BLaER1 (cell line): ENCODE data around the gene MSI2.
A peak's percentile ranks its signal among the peaks of the same experiment; 100 is the strongest.
"Not testable (repeated sequence)": the region's sequence is repeated elsewhere in the genome, so short reads cannot be mapped to it uniquely, and the experiment has no call there.

Source experiments
- H3K27ac ChIP-seq: shearing (Covaris generic); formaldehyde crosslinking; 2 replicates; pipeline ENCODE4 v1.8.1; 2022
- H3K27me3 ChIP-seq: shearing (Covaris generic); formaldehyde crosslinking; 2 replicates; pipeline ENCODE4 v1.8.1; 2022
- H3K36me3 ChIP-seq: shearing (Covaris generic); formaldehyde crosslinking; 2 replicates; pipeline ENCODE4 v1.8.1; 2022
- H3K4me1 ChIP-seq: shearing (Covaris generic); formaldehyde crosslinking; 2 replicates; pipeline ENCODE4 v1.8.1; 2022
- H3K4me2 ChIP-seq: shearing (Covaris generic); formaldehyde crosslinking; 2 replicates; pipeline ENCODE4 v1.8.1; 2022
- H3K4me3 ChIP-seq: shearing (Covaris generic); formaldehyde crosslinking; 2 replicates; pipeline ENCODE4 v1.8.1; 2022
- H3K9ac ChIP-seq: shearing (Covaris generic); formaldehyde crosslinking; 2 replicates; pipeline ENCODE4 v1.8.1; 2022
- H3K9me3 ChIP-seq: shearing (Covaris generic); formaldehyde crosslinking; 2 replicates; pipeline ENCODE4 v1.8.1; 2022
- H4K20me1 ChIP-seq: shearing (Covaris generic); formaldehyde crosslinking; 2 replicates; pipeline ENCODE4 v1.8.1; 2022
- Cebpa-rat ChIP-seq: shearing (Covaris generic); IDR thresholded peaks from 2 replicates; pipeline ENCODE4 v1.8.1; 2022

The MSI2 gene

GRCh38 chr17:57255776-57256681 is at the start of gene MSI2:
MSI2 (plus strand) TSS chr17:57256523; CDS start chr17:57256743, 220 bp downstream.
- Histone ChIP-seq H3K4me3 (peak within 1 kb of the TSS; percentile 89), H3K27me3 (no peaks in the 10 kb centered on the region), H3K4me2 (peak within 1 kb of the TSS; percentile 99), H3K4me1 (peaks cover 21% of the 10 kb centered on the region), H4K20me1 (peaks cover 21% of the 10 kb centered on the region), H3K9me3 (peaks cover 4% of the 10 kb centered on the region; the same call in 1 of the 2 replicates), H3K36me3 (peaks cover 22% of the 10 kb centered on the region), H3K9ac (peak within 1 kb of the TSS; percentile 95), H3K27ac (peak within 1 kb of the TSS; percentile 95)
- TF ChIP-seq Cebpa-rat: no peak

GRCh38 chr17:57206928-57207327 is 49.4 kb upstream of the MSI2 start:
- Histone ChIP-seq H3K4me3 (no peak overlapping the region), H3K9me3 (peaks cover 39% of the 10 kb centered on the region), H3K4me1 (peaks cover 7% of the 10 kb centered on the region; the same call in 1 of the 2 replicates), H3K4me2 (no peak overlapping the region), H3K27ac (no peak overlapping the region), H3K36me3 (no peaks in the 10 kb centered on the region), H3K9ac (no peak overlapping the region), H4K20me1 (no peaks in the 10 kb centered on the region), H3K27me3 (no peaks in the 10 kb centered on the region)
- no peak for TF ChIP-seq Cebpa-rat

DNA sequence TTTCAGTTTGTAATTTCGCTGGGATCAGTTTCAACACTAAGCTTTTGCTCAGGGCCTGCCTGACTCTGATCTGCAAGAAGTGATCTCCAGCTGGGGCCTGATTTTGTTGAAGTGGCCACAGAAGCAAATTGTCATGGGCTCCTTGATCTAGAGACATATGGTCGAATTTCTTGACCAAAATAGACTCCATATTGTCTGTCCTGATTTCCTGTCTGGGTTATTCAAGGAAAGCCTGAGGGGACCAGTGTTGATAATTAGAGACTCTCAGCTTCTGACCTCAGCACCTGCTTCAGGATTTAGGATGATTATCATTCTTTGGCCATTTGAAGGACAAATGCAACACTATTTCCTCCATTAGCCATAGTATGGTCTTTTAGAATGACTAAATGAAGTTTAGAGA is 48.9 kb upstream of the MSI2 start:
- Histone ChIP-seq H3K4me3 (no peak overlapping the region), H4K20me1 (no peaks in the 10 kb centered on the region), H3K9me3 (peaks cover 39% of the 10 kb centered on the region), H3K27me3 (no peaks in the 10 kb centered on the region), H3K4me1 (peaks cover 7% of the 10 kb centered on the region; the same call in 1 of the 2 replicates), H3K9ac (no peak overlapping the region), H3K27ac (no peak overlapping the region), H3K4me2 (no peak overlapping the region), H3K36me3 (no peaks in the 10 kb centered on the region)
- TF ChIP-seq Cebpa-rat: no peak

DNA sequence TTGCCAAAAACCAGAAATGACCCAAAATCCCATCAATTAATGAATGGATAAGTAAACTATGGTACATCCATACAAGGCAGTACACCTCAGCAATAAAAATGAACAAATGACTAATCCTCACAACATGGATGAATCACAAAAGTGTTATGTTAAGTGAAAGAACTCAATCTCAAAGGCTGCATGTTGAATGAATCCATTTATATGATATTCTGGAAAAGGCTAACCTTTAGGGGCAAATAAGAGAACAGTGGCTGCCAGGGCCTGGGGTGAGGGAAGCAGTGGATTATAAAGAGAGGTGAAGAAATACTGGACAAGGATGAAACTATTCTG is 46.1 kb upstream of the MSI2 start:
- H3K4me1 ChIP-seq: peaks cover 1% of the 10 kb centered on the region; the same call in 1 of the 2 replicates
- no peaks in the 10 kb centered on the region for H3K27me3 ChIP-seq
- no peak for TF ChIP-seq Cebpa-rat
- peaks cover 39% of the 10 kb centered on the region for H3K9me3 ChIP-seq
- H4K20me1 ChIP-seq: no peaks in the 10 kb centered on the region
- no peak overlapping the region for H3K4me2 ChIP-seq
- no peak overlapping the region for H3K9ac ChIP-seq
- no peaks in the 10 kb centered on the region for H3K36me3 ChIP-seq
- H3K27ac ChIP-seq: no peak overlapping the region
- no peak overlapping the region for H3K4me3 ChIP-seq

GRCh38 chr17:57210972-57211411 is 45.3 kb upstream of the MSI2 start:
- Histone ChIP-seq H3K27ac (no peak overlapping the region), H3K4me2 (no peak overlapping the region), H3K27me3 (no peaks in the 10 kb centered on the region), H3K36me3 (no peaks in the 10 kb centered on the region), H3K4me1 (no peaks in the 10 kb centered on the region), H3K9me3 (peaks cover 35% of the 10 kb centered on the region), H3K9ac (no peak overlapping the region), H4K20me1 (no peaks in the 10 kb centered on the region), H3K4me3 (no peak overlapping the region)
- no peak for TF ChIP-seq Cebpa-rat

GRCh38 chr17:57211543-57211942 is 44.8 kb upstream of the MSI2 start:
- TF ChIP-seq Cebpa-rat: no peak
- H4K20me1 ChIP-seq: no peaks in the 10 kb centered on the region
- peaks cover 31% of the 10 kb centered on the region for H3K9me3 ChIP-seq
- H3K4me3 ChIP-seq: no peak overlapping the region
- no peak overlapping the region for H3K4me2 ChIP-seq
- no peaks in the 10 kb centered on the region for H3K27me3 ChIP-seq
- H3K4me1 ChIP-seq: no peaks in the 10 kb centered on the region
- H3K27ac ChIP-seq: no peak overlapping the region
- H3K9ac ChIP-seq: no peak overlapping the region
- no peaks in the 10 kb centered on the region for H3K36me3 ChIP-seq

DNA sequence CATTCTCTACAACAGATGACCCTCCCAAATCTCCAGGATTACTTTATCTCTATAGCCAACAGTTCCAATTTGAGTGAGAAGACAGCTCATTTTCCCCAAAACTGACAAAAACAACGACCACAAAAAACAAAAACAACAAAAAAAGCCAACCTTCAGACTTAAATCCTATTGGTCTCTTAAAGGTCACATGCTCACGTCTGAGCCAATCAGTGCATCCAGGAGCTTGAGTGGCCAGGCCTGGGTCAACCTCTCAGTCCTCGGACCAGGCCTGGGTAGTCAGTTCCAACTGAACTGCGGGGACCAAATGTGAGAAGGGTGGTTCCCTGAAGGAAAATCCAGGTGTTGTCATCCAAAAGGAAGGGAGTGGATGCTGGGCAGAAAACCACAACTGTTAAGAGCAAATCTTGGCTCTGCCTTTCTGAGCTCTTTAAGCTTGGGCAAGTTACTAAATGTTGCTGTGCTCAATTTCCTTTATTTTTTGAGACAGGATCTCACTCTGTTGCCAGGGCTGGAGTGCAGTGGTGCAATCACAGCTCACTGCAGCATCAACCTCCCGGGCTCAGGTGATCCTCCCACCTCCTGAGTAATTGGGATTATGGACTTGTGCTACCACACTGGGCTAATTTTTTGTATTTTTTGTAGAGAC is 43.0 kb upstream of the MSI2 start:
- H3K4me1 ChIP-seq: no peaks in the 10 kb centered on the region

DNA sequence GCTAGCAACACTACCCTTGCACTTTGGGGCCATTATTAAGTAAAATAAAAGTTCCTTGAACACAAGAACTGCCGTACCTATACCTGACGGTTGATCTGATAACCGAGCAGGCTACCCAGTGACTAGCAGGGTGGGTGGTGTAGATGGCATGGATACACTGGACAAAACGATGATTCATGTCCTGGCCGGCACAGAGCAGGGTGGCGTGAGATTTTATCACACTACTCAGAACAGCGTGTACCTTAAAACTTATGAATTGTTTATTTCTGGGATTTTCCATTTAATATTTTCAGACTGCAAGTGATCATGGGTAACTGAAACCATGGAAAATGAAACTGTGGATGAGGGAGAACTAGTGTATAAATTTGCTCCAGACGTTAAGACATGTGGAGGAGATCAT is 41.0 kb upstream of the MSI2 start:
- Histone ChIP-seq H3K27ac (no peak overlapping the region), H3K36me3 (no peaks in the 10 kb centered on the region), H3K4me1 (no peaks in the 10 kb centered on the region), H3K9ac (no peak overlapping the region), H3K4me2 (no peak overlapping the region), H4K20me1 (no peaks in the 10 kb centered on the region), H3K9me3 (no peaks in the 10 kb centered on the region), H3K4me3 (no peak overlapping the region), H3K27me3 (no peaks in the 10 kb centered on the region)
- no peak for TF ChIP-seq Cebpa-rat

More for the DNA sequence above, 43.0 kb upstream of the MSI2 start:
- no peaks in the 10 kb centered on the region for H4K20me1 ChIP-seq
- no peak for TF ChIP-seq Cebpa-rat
- H3K9me3 ChIP-seq: peaks cover 14% of the 10 kb centered on the region
- no peak overlapping the region for H3K4me3 ChIP-seq
- no peaks in the 10 kb centered on the region for H3K27me3 ChIP-seq
- no peak overlapping the region for H3K9ac ChIP-seq
- H3K36me3 ChIP-seq: no peaks in the 10 kb centered on the region
- no peak overlapping the region for H3K4me2 ChIP-seq
- no peak overlapping the region for H3K27ac ChIP-seq

DNA sequence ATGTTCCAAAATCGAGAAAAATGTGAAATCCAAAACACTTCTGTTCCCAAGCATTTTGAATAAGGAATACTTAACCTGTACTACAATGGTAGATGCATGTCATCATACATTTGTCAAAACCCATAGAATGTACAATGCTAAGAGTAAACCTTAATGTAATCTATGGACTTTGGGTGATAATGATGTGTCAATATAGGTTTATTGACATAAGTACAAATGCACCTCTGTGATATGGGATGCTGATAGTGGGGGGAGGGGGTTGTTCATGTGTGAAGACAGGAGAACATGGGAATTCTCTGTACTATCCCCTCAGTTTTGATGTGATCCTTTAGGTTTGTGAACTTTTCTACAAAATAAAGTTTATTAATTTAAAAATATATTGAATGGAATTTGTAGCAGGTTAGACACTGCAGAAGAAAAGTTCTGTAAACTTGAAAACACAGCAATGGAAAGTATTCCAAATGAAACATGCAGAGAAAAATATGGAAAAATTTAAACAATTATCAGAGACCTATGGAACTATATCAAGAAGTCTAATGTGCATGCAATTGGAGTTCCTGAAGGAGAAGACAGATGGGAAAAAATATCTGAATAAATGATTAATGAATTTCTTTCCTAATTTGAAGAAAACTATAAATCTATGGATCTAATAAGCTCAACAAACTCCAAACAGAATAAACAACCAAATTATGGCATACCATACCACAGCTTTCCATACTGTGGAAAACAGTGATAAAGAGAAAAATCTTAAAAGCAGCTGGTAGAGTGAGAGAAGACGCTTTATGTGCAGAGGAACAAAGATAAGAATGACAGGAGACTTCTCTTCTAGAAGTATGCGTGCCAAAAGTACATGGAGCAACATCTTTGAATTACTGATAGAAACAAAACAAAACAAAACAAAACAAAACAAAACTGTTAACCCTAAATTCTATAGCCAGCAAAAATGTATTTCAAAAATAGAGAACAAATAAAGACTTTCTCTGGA is 34.7 kb upstream of the MSI2 start:
- Histone ChIP-seq H3K27me3 (no peaks in the 10 kb centered on the region), H3K36me3 (no peaks in the 10 kb centered on the region), H3K9me3 (peaks cover 30% of the 10 kb centered on the region), H3K4me1 (peaks cover 4% of the 10 kb centered on the region), H3K4me3 (no peak overlapping the region), H4K20me1 (no peaks in the 10 kb centered on the region), H3K27ac (no peak overlapping the region), H3K9ac (no peak overlapping the region), H3K4me2 (no peak overlapping the region)
- TF ChIP-seq Cebpa-rat: no peak

DNA sequence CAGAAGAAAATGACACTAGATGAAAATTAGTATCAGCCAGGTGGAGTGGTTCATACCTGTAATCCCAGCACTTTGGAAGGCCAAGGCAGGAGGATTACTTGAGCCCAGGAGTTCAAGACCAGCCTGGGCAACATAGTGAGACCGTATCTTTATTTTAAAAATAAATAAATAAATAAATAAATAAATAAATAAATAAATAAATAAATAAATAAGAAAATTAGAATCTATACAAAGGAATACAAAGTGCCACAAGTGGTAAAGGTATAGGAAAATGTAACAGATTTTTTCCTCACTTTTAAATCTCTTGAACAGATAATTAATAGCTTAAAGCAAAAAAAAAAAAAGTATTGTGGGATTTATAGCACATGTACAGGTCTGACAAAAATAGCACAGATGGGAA is 33.9 kb upstream of the MSI2 start:
- not testable (repeated sequence) for H3K36me3 ChIP-seq, H4K20me1 ChIP-seq, H3K4me1 ChIP-seq, H3K27me3 ChIP-seq, H3K4me3 ChIP-seq, H3K27ac ChIP-seq, H3K4me2 ChIP-seq, H3K9ac ChIP-seq
- H3K9me3 ChIP-seq: peaks cover 30% of the 10 kb centered on the region
